ENCODE data around the gene TFDP2.

Gene TFDP2

GRCh38 chr3:142086581-142087090 lies 62.7 kb downstream of the TFDP2 start:
- Histone ChIP-seq H3K9me2 (replicated peaks; ENCODE audit: control insufficient read depth, low read length) (no peaks in the 10 kb centered on the region), H3K4me2 (ENCODE audit: low read length) (no peak overlapping the region), H3K4me1 (ENCODE audit: control insufficient read depth, low read length) (peaks cover 27% of the 10 kb centered on the region), H3K27me3 (ENCODE audit: control insufficient read depth, low read length) (no peaks in the 10 kb centered on the region), H3K4me3 (ENCODE audit: low read length) (no peak overlapping the region), H3F3A (ENCODE audit: control insufficient read depth, insufficient read depth) (peaks cover 2% of the 10 kb centered on the region; the same call in 1 of the 2 replicates), H4K20me1 (ENCODE audit: control insufficient read depth, insufficient read depth, low read depth, low read length) (no peaks in the 10 kb centered on the region), H3K79me2 (ENCODE audit: control insufficient read depth, low read length) (peaks cover 3% of the 10 kb centered on the region; the same call in 1 of the 2 replicates), H3K27ac (ENCODE audit: low read depth, low read length) (no peak overlapping the region), H3K9me3 (ENCODE audit: control insufficient read depth, insufficient read depth, low read length) (peaks cover 4% of the 10 kb centered on the region; the same call in 1 of the 2 replicates), H3K36me3 (ENCODE audit: control insufficient read depth, low read length) (peaks cover 3% of the 10 kb centered on the region; the same call in 1 of the 2 replicates)
- TF ChIP-seq CTCF (IDR thresholded peaks at IDR 0.05; ENCODE audit: low read depth, low read length, poor library complexity, severe bottlenecking): no peak
- TF ChIP-seq EZH2phosphoT487 (IDR thresholded peaks at IDR 0.05; ENCODE audit: borderline replicate concordance, low read length): no peak

GRCh38 chr3:142081178-142081577 lies 68.2 kb downstream of the TFDP2 start:
- Histone ChIP-seq H3K36me3 (ENCODE audit: control insufficient read depth, low read length) (peaks cover 5% of the 10 kb centered on the region), H3K27ac (ENCODE audit: low read depth, low read length) (no peak overlapping the region), H3F3A (ENCODE audit: control insufficient read depth, insufficient read depth) (no peaks in the 10 kb centered on the region), H3K4me1 (ENCODE audit: control insufficient read depth, low read length) (peaks cover 5% of the 10 kb centered on the region; the same call in 1 of the 2 replicates), H3K9me3 (ENCODE audit: control insufficient read depth, insufficient read depth, low read length) (peaks cover 4% of the 10 kb centered on the region; the same call in 1 of the 2 replicates), H3K9me2 (replicated peaks; ENCODE audit: control insufficient read depth, low read length) (no peaks in the 10 kb centered on the region), H3K4me2 (ENCODE audit: low read length) (no peak overlapping the region), H3K79me2 (ENCODE audit: control insufficient read depth, low read length) (0 out of 2 replicates have a peak, but pooled peaks cover 2% of the 10 kb centered on the region), H3K4me3 (ENCODE audit: low read length) (no peak overlapping the region), H3K27me3 (ENCODE audit: control insufficient read depth, low read length) (no peaks in the 10 kb centered on the region), H4K20me1 (ENCODE audit: control insufficient read depth, insufficient read depth, low read depth, low read length) (no peaks in the 10 kb centered on the region)
- TF ChIP-seq EZH2phosphoT487 (IDR thresholded peaks at IDR 0.05; ENCODE audit: borderline replicate concordance, low read length) (no peak), CTCF (IDR thresholded peaks at IDR 0.05; ENCODE audit: low read depth, low read length, poor library complexity, severe bottlenecking) (no peak)

GRCh38 chr3:142077859-142078500 lies 71.4 kb downstream of the TFDP2 start:
- Histone ChIP-seq H3K27ac (ENCODE audit: low read depth, low read length) (no peak overlapping the region), H3K9me3 (ENCODE audit: control insufficient read depth, insufficient read depth, low read length) (no peaks in the 10 kb centered on the region), H3K4me3 (ENCODE audit: low read length) (no peak overlapping the region), H3K27me3 (ENCODE audit: control insufficient read depth, low read length) (no peaks in the 10 kb centered on the region), H3K9me2 (replicated peaks; ENCODE audit: control insufficient read depth, low read length) (no peaks in the 10 kb centered on the region), H3K4me2 (ENCODE audit: low read length) (no peak overlapping the region), H3K79me2 (ENCODE audit: control insufficient read depth, low read length) (0 out of 2 replicates have a peak, but pooled peaks cover 2% of the 10 kb centered on the region), H3K36me3 (ENCODE audit: control insufficient read depth, low read length) (peaks cover 5% of the 10 kb centered on the region), H4K20me1 (ENCODE audit: control insufficient read depth, insufficient read depth, low read depth, low read length) (no peaks in the 10 kb centered on the region), H3F3A (ENCODE audit: control insufficient read depth, insufficient read depth) (no peaks in the 10 kb centered on the region), H3K4me1 (ENCODE audit: control insufficient read depth, low read length) (peaks cover 3% of the 10 kb centered on the region; the same call in 1 of the 2 replicates)
- TF ChIP-seq EZH2phosphoT487 (IDR thresholded peaks at IDR 0.05; ENCODE audit: borderline replicate concordance, low read length) (no peak), CTCF (IDR thresholded peaks at IDR 0.05; ENCODE audit: low read depth, low read length, poor library complexity, severe bottlenecking) (no peak)

All from DOHH2 (cell line).